Tibial artery (tissue), 4 donors: ENCODE data around the gene METTL24.

Source experiments
- DNase-seq, 2 donors: peaks; one replicate each; pipeline ENCODE4 v3.0.0-alpha.2; 2019
- H3K27ac ChIP-seq, 2 donors: fragments of 200-600 bp; sonication (generic) in 1 of 2; 1 replicate in 1 of 2; 2 replicates in 1 of 2; pipeline ENCODE4 v1.5.1; 2018 to 2019; ENCODE audit warnings: mild to moderate bottlenecking in 1 of 2
- H3K27me3 ChIP-seq, 2 donors: fragments of 200-600 bp; sonication (generic) in 1 of 2; one replicate each; pipeline versions ENCODE4 v1.5.1 to v1.6.0; 2016 to 2019
- H3K36me3 ChIP-seq, 3 donors: fragments of 200-600 bp; sonication (generic) in 2 of 3; one replicate each; pipeline ENCODE4 v1.5.1; 2016 to 2019; ENCODE audit warnings: mild to moderate bottlenecking in 2 of 3
- H3K4me1 ChIP-seq, 4 donors: fragments of 200-600 bp; sonication (generic) in 2 of 4; 1 replicate in 3 of 4; 2 replicates in 1 of 4; pipeline ENCODE4 v1.5.1; 2016 to 2019
- H3K4me3 ChIP-seq, 2 donors: fragments of 200-600 bp; sonication (generic) in 1 of 2; 1 replicate in 1 of 2; 2 replicates in 1 of 2; pipeline ENCODE4 v1.5.1; 2018 to 2019; ENCODE audit warnings: mild to moderate bottlenecking in 2 of 2
- H3K9me3 ChIP-seq, 3 donors: fragments of 200-600 bp; sonication (generic) in 1 of 3; one replicate each; pipeline ENCODE4 v1.5.1; 2016 to 2019
- CTCF ChIP-seq, 2 experiments: fragments of 200-600 bp in 1 of 2; fragments of 450-650 bp in 1 of 2; IDR thresholded peaks; one replicate each; pipeline ENCODE4 v1.5.1; 2017 to 2019; ENCODE audit warnings: antibody characterized with exemption in 2 of 2, mild to moderate bottlenecking in 1 of 2, moderate library complexity in 1 of 2
- intact Hi-C: fragments of 100-400 bp; cut with DNase I; formaldehyde crosslinking; loops from one replicate; pipeline ENCODE4 v1.15.0; 2023; ENCODE audit warnings: low total_unique reads

Gene METTL24

GRCh38 chr6:110295451-110296165 is 62.5 kb downstream of the METTL24 start:
- DNase-seq = no peak
- no peak for TF ChIP-seq CTCF (IDR thresholded peaks at IDR 0.05)
- no peak overlapping the region for H3K27ac ChIP-seq
- H3K4me1 ChIP-seq = peaks cover 0 to 4% (median 0%) of the 10 kb centered on the region in 4 donors
- no peaks in the 10 kb centered on the region for H3K9me3 ChIP-seq
- H3K36me3 ChIP-seq = peaks cover 0 to 4% (median 3%) of the 10 kb centered on the region in 3 donors
- no peaks in the 10 kb centered on the region for H3K27me3 ChIP-seq
- intact Hi-C loops = no loop called here
- H3K4me3 ChIP-seq = no peak overlapping the region

GRCh38 chr6:110287462-110288341 is 70.4 kb downstream of the METTL24 start:
- DNase-seq = no peak
- Histone ChIP-seq H3K27me3 (no peaks in the 10 kb centered on the region), H3K27ac (no peak overlapping the region), H3K4me1 (peaks cover 0 to 27% (median 6%) of the 10 kb centered on the region in 4 donors), H3K9me3 (peaks cover 0 to 3% (median 0%) of the 10 kb centered on the region in 3 donors), H3K36me3 (peaks cover 0 to 7% (median 7%) of the 10 kb centered on the region in 3 donors), H3K4me3 (no peak overlapping the region)
- intact Hi-C loops = no loop called here
- TF ChIP-seq CTCF (IDR thresholded peaks at IDR 0.05) = no peak

GRCh38 chr6:110285306-110286060 is 72.7 kb downstream of the METTL24 start:
- Histone ChIP-seq H3K27me3 (no peaks in the 10 kb centered on the region), H3K4me3 (no peak overlapping the region), H3K9me3 (peaks cover 0 to 3% (median 0%) of the 10 kb centered on the region in 3 donors), H3K4me1 (peaks cover 0 to 28% (median 6%) of the 10 kb centered on the region in 4 donors), H3K36me3 (peaks cover 0 to 7% (median 6%) of the 10 kb centered on the region in 3 donors), H3K27ac (no peak overlapping the region)
- intact Hi-C loops = no loop called here
- TF ChIP-seq CTCF (IDR thresholded peaks at IDR 0.05) = no peak
- no peak for DNase-seq

- H3K27me3 ChIP-seq = no peaks in the 10 kb centered on the region
- peaks cover 0 to 28% (median 6%) of the 10 kb centered on the region in 4 donors for H3K4me1 ChIP-seq
- intact Hi-C loops = no loop called here
These were observed 73.3 kb downstream of the METTL24 start for GRCh38 chr6:110284855-110285254.

More at GRCh38 chr6:110284855-110285254, 73.3 kb downstream of the METTL24 start:
- TF ChIP-seq CTCF (IDR thresholded peaks at IDR 0.05) = no peak
- Histone ChIP-seq H3K4me3 (no peak overlapping the region), H3K36me3 (peaks cover 0 to 3% (median 0%) of the 10 kb centered on the region in 3 donors), H3K27ac (no peak overlapping the region), H3K9me3 (peaks cover 0 to under 1% (median 0%) of the 10 kb centered on the region in 3 donors)
- DNase-seq = no peak
